Fibroblast of lung (primary cell): ENCODE results near the gene ANKRD17. TPM values are rescaled to one million over a fixed set of nuclear protein-coding genes. Genes with fewer than 3 reads are reported as not detected.

Source experiments
- DNase-seq, 2 donors: peaks; one replicate each; pipeline versions ENCODE4 v3.0.0 to v3.0.0-alpha.2; 2010; ENCODE audit warnings: low read depth in 2 of 2
- H2AFZ ChIP-seq: 2 replicates; pipeline ENCODE4 v1.5.1; 2012; ENCODE audit warnings: low read length, control low read depth, inconsistent platforms
- H3K27ac ChIP-seq: 2 replicates; pipeline ENCODE4 v1.5.1; 2011; ENCODE audit warnings: low read length, control low read depth; ENCODE audit not compliant: insufficient read depth
- H3K27me3 ChIP-seq: 2 replicates; pipeline ENCODE4 v1.5.1; 2011; ENCODE audit warnings: mild to moderate bottlenecking, low read length; ENCODE audit not compliant: control insufficient read depth, insufficient read depth
- H3K36me3 ChIP-seq: 2 replicates; pipeline ENCODE4 v1.5.1; 2011; ENCODE audit warnings: low read length; ENCODE audit not compliant: control insufficient read depth, insufficient read depth
- H3K4me1 ChIP-seq: 2 replicates; pipeline ENCODE4 v1.5.1; 2011; ENCODE audit warnings: low read length; ENCODE audit not compliant: control insufficient read depth, insufficient read depth; ENCODE audit errors: extremely low read depth
- H3K4me2 ChIP-seq: 2 replicates; pipeline ENCODE4 v1.5.1; 2011; ENCODE audit warnings: low read length, control low read depth; ENCODE audit not compliant: insufficient read depth; ENCODE audit errors: extremely low read depth
- H3K4me3 ChIP-seq, 4 experiments: fragments of 200-600 bp in 1 of 4; sonication (generic) in 1 of 4; replicated peaks in 1 of 4; 2 replicates each; pipeline ENCODE4 v1.5.1; 2011 to 2016; ENCODE audit warnings: low read length in 4 of 4, low read depth in 3 of 4, mild to moderate bottlenecking in 3 of 4, control low read depth in 2 of 4, inconsistent platforms in 1 of 4, mixed read lengths in 1 of 4; ENCODE audit not compliant: insufficient read depth in 1 of 4; ENCODE audit errors: control extremely low read depth in 1 of 4
- H3K79me2 ChIP-seq: 2 replicates; pipeline ENCODE4 v1.5.1; 2012; ENCODE audit warnings: mild to moderate bottlenecking, low read length, inconsistent platforms; ENCODE audit not compliant: control insufficient read depth, insufficient read depth
- H3K9ac ChIP-seq: 2 replicates; pipeline ENCODE4 v1.5.1; 2011; ENCODE audit warnings: mild to moderate bottlenecking, low read length, control low read depth; ENCODE audit not compliant: insufficient read depth
- H3K9me3 ChIP-seq: 2 replicates; pipeline ENCODE4 v1.5.1; 2012; ENCODE audit warnings: low read depth, low read length; ENCODE audit not compliant: control insufficient read depth, insufficient read depth
- H4K20me1 ChIP-seq: 2 replicates; pipeline ENCODE4 v1.5.1; 2011; ENCODE audit warnings: low read length; ENCODE audit not compliant: control insufficient read depth, insufficient read depth; ENCODE audit errors: extremely low read depth
- EZH2 ChIP-seq: IDR thresholded peaks from 2 replicates; pipeline ENCODE4 v1.5.1; 2012; ENCODE audit warnings: low read length, control low read depth, mild to moderate bottlenecking; ENCODE audit errors: missing control alignments
- polyA plus RNA-seq, 2 donors: library from polyadenylated mRNA; depleted of rRNA in 1 of 2; stranded (reverse) in 1 of 2; unstranded in 1 of 2; fragments of >200 nt; gene quantifications; 2 replicates each; pipeline ENCODE4 v1.2.1, GENCODE V29; 2011 to 2012; ENCODE audit warnings: missing spikeins in 1 of 2
- total RNA-seq: library from RNA; depleted of rRNA; stranded (reverse); fragments of >200 nt; gene quantifications from 2 replicates; pipeline ENCODE4 v1.2.1, GENCODE V29; 2014
- TF ChIP-seq, protein P1 (sequence below), 2 donors: IDR thresholded peaks in 1 of 2; conservative IDR thresholded peaks in 1 of 2; 1 replicate in 1 of 2; 2 replicates in 1 of 2; pipeline ENCODE4 v1.5.1; 2011 to 2012; ENCODE audit warnings: low read length in 2 of 2, control low read depth in 1 of 2, inconsistent platforms in 1 of 2, low read depth in 1 of 2, mild to moderate bottlenecking in 1 of 2

The ANKRD17 gene
- total and polyA plus RNA-seq, 2 donors (not counting 1 experiment from before 2014, with no cell fraction given), result 46.2 to 54.6 TPM

DNA sequence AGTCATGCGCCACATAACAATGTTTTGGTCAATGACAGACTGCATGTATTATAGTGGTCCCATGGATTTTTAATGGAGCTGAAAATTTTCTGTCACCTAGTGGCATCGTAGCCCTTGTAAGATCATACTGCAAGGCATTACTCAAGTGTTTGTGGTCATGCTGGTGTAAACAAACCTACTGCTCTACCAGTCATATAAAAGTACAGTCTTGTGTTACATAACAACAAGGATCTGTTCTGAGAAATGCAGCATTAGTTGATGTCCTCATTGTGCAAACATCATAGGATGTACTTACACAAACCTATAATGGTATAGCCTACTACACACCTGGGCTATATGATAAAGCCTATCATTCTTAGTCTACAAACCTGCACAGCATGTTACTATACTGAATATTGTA lies 223.7 kb downstream of the ANKRD17 start:
- Histone ChIP-seq H3K4me1 (no peaks in the 10 kb centered on the region), H2AFZ (no peak overlapping the region), H3K27me3 (no peaks in the 10 kb centered on the region), H3K9ac (no peak overlapping the region), H3K9me3 (no peaks in the 10 kb centered on the region), H4K20me1 (no peaks in the 10 kb centered on the region), H3K36me3 (no peaks in the 10 kb centered on the region), H3K4me3 (no peak overlapping the region), H3K4me2 (no peak overlapping the region), H3K27ac (no peak overlapping the region), H3K79me2 (no peaks in the 10 kb centered on the region)
- TF ChIP-seq, protein P1, sequence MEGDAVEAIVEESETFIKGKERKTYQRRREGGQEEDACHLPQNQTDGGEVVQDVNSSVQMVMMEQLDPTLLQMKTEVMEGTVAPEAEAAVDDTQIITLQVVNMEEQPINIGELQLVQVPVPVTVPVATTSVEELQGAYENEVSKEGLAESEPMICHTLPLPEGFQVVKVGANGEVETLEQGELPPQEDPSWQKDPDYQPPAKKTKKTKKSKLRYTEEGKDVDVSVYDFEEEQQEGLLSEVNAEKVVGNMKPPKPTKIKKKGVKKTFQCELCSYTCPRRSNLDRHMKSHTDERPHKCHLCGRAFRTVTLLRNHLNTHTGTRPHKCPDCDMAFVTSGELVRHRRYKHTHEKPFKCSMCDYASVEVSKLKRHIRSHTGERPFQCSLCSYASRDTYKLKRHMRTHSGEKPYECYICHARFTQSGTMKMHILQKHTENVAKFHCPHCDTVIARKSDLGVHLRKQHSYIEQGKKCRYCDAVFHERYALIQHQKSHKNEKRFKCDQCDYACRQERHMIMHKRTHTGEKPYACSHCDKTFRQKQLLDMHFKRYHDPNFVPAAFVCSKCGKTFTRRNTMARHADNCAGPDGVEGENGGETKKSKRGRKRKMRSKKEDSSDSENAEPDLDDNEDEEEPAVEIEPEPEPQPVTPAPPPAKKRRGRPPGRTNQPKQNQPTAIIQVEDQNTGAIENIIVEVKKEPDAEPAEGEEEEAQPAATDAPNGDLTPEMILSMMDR (conservative IDR thresholded peaks at IDR 0.05 in 1 of 2, IDR thresholded peaks at IDR 0.05 in 1 of 2; ENCODE audit: low read depth in 1 of 2, low read length in 2 of 2), result no peak
- no peak for TF ChIP-seq EZH2
- DNase-seq, result no peak

- no peak overlapping the region for H2AFZ ChIP-seq
- H4K20me1 ChIP-seq, result no peaks in the 10 kb centered on the region
- TF ChIP-seq EZH2, result no peak
- TF ChIP-seq, protein P1 (conservative IDR thresholded peaks at IDR 0.05 in 1 of 2, IDR thresholded peaks at IDR 0.05 in 1 of 2; ENCODE audit: low read depth in 1 of 2, low read length in 2 of 2), result no peak
- H3K9me3 ChIP-seq, result no peaks in the 10 kb centered on the region
- no peak overlapping the region for H3K27ac ChIP-seq
- DNase-seq, result no peak
- H3K27me3 ChIP-seq, result peaks cover 6% of the 10 kb centered on the region
- H3K36me3 ChIP-seq, result no peaks in the 10 kb centered on the region
- no peak overlapping the region for H3K9ac ChIP-seq
- no peaks in the 10 kb centered on the region for H3K4me1 ChIP-seq
- H3K79me2 ChIP-seq, result no peaks in the 10 kb centered on the region
- H3K4me3 ChIP-seq, result no peak overlapping the region
- no peak overlapping the region for H3K4me2 ChIP-seq
Measured at GRCh38 chr4:73028621-73029020, 230.0 kb downstream of the ANKRD17 start.

Other genes with a start within 250 kb of the ANKRD17 start
- 19.8 and 27.9 TPM in 2 replicates for gene COX18, start 189.1 kb downstream of the ANKRD17 start, total RNA-seq
- gene COX18, start 189.1 kb downstream of the ANKRD17 start, polyA plus RNA-seq, result 15.8 and 16.9 TPM in 2 replicates
- not detected in 2 replicates for gene ALB, start 145.5 kb upstream of the ANKRD17 start, total RNA-seq
- gene ALB, start 145.5 kb upstream of the ANKRD17 start, polyA plus RNA-seq, result 0.03 TPM in 1 of 2 replicates, not detected in the other
- under 0.01 and 0.83 TPM in 2 replicates for gene AFP, start 177.4 kb upstream of the ANKRD17 start, total RNA-seq
- 0.35 and 1.5 TPM in 2 replicates for gene AFP, start 177.4 kb upstream of the ANKRD17 start, polyA plus RNA-seq
- gene AFM, start 222.9 kb upstream of the ANKRD17 start, total RNA-seq, result not detected in 2 replicates
- gene AFM, start 222.9 kb upstream of the ANKRD17 start, polyA plus RNA-seq, result not detected in 2 replicates